ENCODE results near the gene ALDH1L1.

GRCh38 chr3:126117212-126117611 is 63.2 kb downstream of the ALDH1L1 start:
- TF ChIP-seq CTCF (tag by site-specific recombination; IDR thresholded peaks at IDR 0.05), result no peak
- no peak for TF ChIP-seq ZSCAN23 (tag by site-specific recombination; IDR thresholded peaks at IDR 0.05)
- TF ChIP-seq ZNF18 (tag by site-specific recombination; IDR thresholded peaks at IDR 0.05), result no peak
- no peak for TF ChIP-seq ZNF416 (tag by site-specific recombination; IDR thresholded peaks at IDR 0.05)
- no peak for TF ChIP-seq ZBTB8A (tag by site-specific recombination; IDR thresholded peaks at IDR 0.05)
- no peak for TF ChIP-seq REPIN1 (tag by site-specific recombination; IDR thresholded peaks at IDR 0.05; ENCODE audit: low read depth)
